Lower leg skin (tissue), 3 donors: ENCODE data around the gene PCDHGA4.

Experiments used
- POLR2A ChIP-seq, 2 donors: fragments of 450-650 bp; IDR thresholded peaks; one replicate each; pipeline ENCODE4 v1.6.1; 2016 to 2017; ENCODE audit warnings: antibody characterized with exemption in 2 of 2, mild to moderate bottlenecking in 1 of 2, moderate library complexity in 1 of 2
- TF ChIP-seq, protein P1 (sequence below), 3 donors: fragments of 450-650 bp; IDR thresholded peaks; one replicate each; pipeline ENCODE4 v1.5.1; 2016; ENCODE audit warnings: antibody characterized with exemption in 3 of 3, mild to moderate bottlenecking in 3 of 3, moderate library complexity in 2 of 3

DNA sequence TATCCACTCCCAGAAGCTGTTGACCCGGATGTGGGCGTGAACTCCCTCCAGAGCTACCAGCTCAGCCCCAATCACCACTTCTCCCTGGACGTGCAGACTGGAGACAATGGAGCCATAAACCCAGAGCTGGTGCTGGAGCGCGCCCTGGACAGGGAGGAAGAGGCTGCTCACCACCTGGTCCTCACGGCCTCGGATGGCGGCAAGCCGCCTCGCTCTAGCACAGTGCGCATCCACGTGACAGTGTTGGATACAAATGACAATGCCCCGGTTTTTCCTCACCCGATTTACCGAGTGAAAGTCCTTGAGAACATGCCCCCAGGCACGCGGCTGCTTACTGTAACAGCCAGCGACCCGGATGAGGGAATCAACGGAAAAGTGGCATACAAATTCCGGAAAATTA lies 38.4 kb downstream of the PCDHGA4 start:
- TF ChIP-seq, protein P1, sequence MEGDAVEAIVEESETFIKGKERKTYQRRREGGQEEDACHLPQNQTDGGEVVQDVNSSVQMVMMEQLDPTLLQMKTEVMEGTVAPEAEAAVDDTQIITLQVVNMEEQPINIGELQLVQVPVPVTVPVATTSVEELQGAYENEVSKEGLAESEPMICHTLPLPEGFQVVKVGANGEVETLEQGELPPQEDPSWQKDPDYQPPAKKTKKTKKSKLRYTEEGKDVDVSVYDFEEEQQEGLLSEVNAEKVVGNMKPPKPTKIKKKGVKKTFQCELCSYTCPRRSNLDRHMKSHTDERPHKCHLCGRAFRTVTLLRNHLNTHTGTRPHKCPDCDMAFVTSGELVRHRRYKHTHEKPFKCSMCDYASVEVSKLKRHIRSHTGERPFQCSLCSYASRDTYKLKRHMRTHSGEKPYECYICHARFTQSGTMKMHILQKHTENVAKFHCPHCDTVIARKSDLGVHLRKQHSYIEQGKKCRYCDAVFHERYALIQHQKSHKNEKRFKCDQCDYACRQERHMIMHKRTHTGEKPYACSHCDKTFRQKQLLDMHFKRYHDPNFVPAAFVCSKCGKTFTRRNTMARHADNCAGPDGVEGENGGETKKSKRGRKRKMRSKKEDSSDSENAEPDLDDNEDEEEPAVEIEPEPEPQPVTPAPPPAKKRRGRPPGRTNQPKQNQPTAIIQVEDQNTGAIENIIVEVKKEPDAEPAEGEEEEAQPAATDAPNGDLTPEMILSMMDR (IDR thresholded peaks at IDR 0.05) = no peak
- TF ChIP-seq POLR2A (IDR thresholded peaks at IDR 0.05) = no peak
